ENCODE results near the gene GREM2.

GREM2 gene

DNA sequence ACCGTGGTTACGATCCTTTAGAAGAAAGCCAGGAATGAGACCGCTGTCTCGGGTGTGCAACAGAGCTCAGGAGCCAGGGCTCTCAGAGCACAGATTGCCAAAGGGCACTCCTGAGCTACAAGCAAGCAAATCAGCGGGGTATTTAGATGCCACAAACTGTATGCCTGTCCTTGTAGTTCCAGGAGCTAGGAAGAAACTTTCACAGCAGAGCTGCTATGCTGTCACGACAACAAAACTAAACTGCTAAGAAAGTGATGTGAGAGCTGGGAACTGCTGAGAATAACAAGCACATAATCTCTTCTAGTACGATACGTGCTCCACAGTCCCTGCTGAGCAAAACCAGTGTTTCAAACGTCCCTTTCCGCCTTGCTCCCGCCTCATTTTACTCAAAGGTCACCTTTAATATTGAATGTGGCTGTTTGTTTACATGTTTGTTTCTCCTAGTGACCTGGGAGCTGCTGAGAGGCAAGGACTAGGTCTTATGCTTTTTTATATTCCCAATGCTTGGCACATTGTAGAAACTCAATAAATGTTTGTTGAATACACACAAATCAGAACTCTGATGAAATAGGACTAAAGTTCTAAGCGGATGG, 14.7 kb downstream of the GREM2 start:
- DNase-seq (ENCODE audit: low read depth): no peak
- TF ChIP-seq POLR2A (IDR thresholded peaks at IDR 0.05; ENCODE audit: extremely low read depth, insufficient read length) (no peak), MAX (IDR thresholded peaks at IDR 0.05; ENCODE audit: low read depth, low read length) (no peak), MYC (IDR thresholded peaks at IDR 0.05; ENCODE audit: low read depth, low read length) (no peak)
- TF ChIP-seq, protein P1, sequence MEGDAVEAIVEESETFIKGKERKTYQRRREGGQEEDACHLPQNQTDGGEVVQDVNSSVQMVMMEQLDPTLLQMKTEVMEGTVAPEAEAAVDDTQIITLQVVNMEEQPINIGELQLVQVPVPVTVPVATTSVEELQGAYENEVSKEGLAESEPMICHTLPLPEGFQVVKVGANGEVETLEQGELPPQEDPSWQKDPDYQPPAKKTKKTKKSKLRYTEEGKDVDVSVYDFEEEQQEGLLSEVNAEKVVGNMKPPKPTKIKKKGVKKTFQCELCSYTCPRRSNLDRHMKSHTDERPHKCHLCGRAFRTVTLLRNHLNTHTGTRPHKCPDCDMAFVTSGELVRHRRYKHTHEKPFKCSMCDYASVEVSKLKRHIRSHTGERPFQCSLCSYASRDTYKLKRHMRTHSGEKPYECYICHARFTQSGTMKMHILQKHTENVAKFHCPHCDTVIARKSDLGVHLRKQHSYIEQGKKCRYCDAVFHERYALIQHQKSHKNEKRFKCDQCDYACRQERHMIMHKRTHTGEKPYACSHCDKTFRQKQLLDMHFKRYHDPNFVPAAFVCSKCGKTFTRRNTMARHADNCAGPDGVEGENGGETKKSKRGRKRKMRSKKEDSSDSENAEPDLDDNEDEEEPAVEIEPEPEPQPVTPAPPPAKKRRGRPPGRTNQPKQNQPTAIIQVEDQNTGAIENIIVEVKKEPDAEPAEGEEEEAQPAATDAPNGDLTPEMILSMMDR (IDR thresholded peaks at IDR 0.05; ENCODE audit: low read depth, low read length): no peak
- H3K4me3 ChIP-seq (ENCODE audit: low read depth, low read length): no peak overlapping the region

DNA sequence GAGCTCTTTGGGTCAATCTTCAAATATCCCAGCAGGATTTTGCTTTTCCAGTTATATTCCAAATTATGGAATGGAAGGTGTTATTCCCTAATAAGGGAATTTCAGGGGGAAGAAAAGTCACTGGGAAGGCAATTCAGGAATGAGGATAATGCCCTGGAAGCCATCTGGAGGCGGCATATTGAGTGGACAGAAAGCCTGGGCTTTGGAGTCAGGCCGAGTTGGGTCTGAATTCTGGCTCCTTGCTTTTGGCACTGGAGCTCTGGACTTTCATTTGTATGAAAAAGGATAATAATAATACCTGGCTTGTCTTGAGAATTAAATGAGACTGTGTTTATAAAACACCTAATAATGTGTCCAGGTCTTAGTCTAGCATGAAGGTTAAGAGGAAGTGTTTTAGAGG, 16.5 kb downstream of the GREM2 start:
- no peak overlapping the region for H3K4me3 ChIP-seq (ENCODE audit: low read depth, low read length)
- TF ChIP-seq POLR2A (IDR thresholded peaks at IDR 0.05; ENCODE audit: extremely low read depth, insufficient read length) (no peak), MAX (IDR thresholded peaks at IDR 0.05; ENCODE audit: low read depth, low read length) (no peak), MYC (IDR thresholded peaks at IDR 0.05; ENCODE audit: low read depth, low read length) (no peak)
- TF ChIP-seq, protein P1 (IDR thresholded peaks at IDR 0.05; ENCODE audit: low read depth, low read length): no peak
- DNase-seq (ENCODE audit: low read depth): no peak

- TF ChIP-seq, protein P1 (IDR thresholded peaks at IDR 0.05; ENCODE audit: low read depth, low read length): no peak
- TF ChIP-seq POLR2A (IDR thresholded peaks at IDR 0.05; ENCODE audit: extremely low read depth, insufficient read length) (no peak), MYC (IDR thresholded peaks at IDR 0.05; ENCODE audit: low read depth, low read length) (no peak), MAX (IDR thresholded peaks at IDR 0.05; ENCODE audit: low read depth, low read length) (no peak)
- DNase-seq (ENCODE audit: low read depth): no peak
- H3K4me3 ChIP-seq (ENCODE audit: low read depth, low read length): no peak overlapping the region
These were observed 20.4 kb downstream of the GREM2 start for GRCh38 chr1:240591564-240591963.

DNA sequence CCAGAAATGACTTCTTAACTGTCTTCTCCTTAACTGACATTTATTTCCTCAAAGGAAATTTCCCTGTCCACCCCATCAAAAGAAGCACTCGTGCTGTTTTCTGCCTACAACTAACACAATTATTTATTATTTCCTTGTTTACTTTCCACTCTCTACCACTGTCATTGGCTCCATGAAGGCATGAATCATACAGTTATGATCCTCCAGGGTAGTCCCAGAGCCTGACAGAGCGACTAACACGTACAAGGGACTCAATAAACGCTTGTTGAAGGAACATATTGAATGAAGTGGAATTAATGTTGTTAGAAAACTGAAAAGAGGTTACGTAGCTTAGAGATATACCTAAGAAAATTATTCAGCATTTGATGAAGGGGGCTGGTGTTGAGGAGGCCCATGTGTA, 20.9 kb downstream of the GREM2 start:
- TF ChIP-seq POLR2A (IDR thresholded peaks at IDR 0.05; ENCODE audit: extremely low read depth, insufficient read length): no peak
- TF ChIP-seq, protein P1 (IDR thresholded peaks at IDR 0.05; ENCODE audit: low read depth, low read length): no peak
- no peak for TF ChIP-seq MYC (IDR thresholded peaks at IDR 0.05; ENCODE audit: low read depth, low read length)
- no peak for TF ChIP-seq MAX (IDR thresholded peaks at IDR 0.05; ENCODE audit: low read depth, low read length)
- no peak overlapping the region for H3K4me3 ChIP-seq (ENCODE audit: low read depth, low read length)

DNA sequence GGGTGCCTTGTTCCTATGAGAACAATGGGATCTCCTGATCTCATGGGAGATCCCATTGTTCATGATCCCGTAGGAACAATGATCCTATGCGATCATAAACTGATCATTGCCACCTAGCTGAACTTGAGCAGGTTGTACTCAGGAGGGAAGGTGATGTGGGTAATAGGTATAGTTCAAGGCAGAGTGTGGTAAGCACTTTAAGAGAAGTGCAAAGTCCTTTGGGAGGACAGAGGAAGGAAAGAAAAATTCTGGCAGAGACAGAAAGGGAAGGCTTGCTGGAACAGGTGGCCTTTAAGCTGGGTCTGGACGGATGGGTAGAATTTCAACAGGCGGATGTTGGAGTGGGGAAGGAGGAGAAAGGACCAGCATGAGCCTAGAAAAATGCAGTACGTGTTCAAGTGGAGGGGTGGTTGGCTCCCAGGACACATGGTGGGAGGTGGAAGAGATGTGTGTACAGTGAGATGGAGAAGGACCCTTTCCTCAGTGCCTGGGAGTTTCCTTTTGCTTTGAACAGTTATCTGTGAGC, 22.3 kb downstream of the GREM2 start:
- H3K4me3 ChIP-seq (ENCODE audit: low read depth, low read length): no peak overlapping the region
- no peak for DNase-seq (ENCODE audit: low read depth)
- no peak for TF ChIP-seq MYC (IDR thresholded peaks at IDR 0.05; ENCODE audit: low read depth, low read length)
- no peak for TF ChIP-seq POLR2A (IDR thresholded peaks at IDR 0.05; ENCODE audit: extremely low read depth, insufficient read length)
- TF ChIP-seq MAX (IDR thresholded peaks at IDR 0.05; ENCODE audit: low read depth, low read length): no peak
- TF ChIP-seq, protein P1 (IDR thresholded peaks at IDR 0.05; ENCODE audit: low read depth, low read length): no peak

More for the DNA sequence above, 20.9 kb downstream of the GREM2 start:
- DNase-seq (ENCODE audit: low read depth): no peak
